HG03095 (cell line): ENCODE data around the gene ZNF397.

Experiments used
- ATAC-seq: cut with Tn5 transposase; IDR thresholded peaks from one replicate; pipeline ENCODE4 v1.9.1; 2021; ENCODE audit warnings: moderate library complexity; ENCODE audit not compliant: unreplicated experiment

The ZNF397 gene

GRCh38 chr18:35290094-35290735, 49.4 kb downstream of the ZNF397 start, which contains the start of gene ZSCAN30:
Gene ZSCAN30, minus strand, starts transcription at chr18:35290229. Its CDS starts 25,877 bp downstream, at chr18:35264352.
- ATAC-seq, result peak; percentile 86

GRCh38 chr18:35291166-35291565, 50.3 kb downstream of the ZNF397 start:
- no peak for ATAC-seq

GRCh38 chr18:35296060-35296459, 55.2 kb downstream of the ZNF397 start:
- no peak for ATAC-seq

- no peak for ATAC-seq
Measured at GRCh38 chr18:35303610-35304009, 62.8 kb downstream of the ZNF397 start.

- no peak for ATAC-seq
Measured at GRCh38 chr18:35306588-35307250, 65.9 kb downstream of the ZNF397 start.
